Activated T-cell treated with anti-CD3 and anti-CD28 coated beads, Interleukin-2, amount 50 U/mL, for 72 hours (primary cell): ENCODE results near the gene PMEPA1. TPM values are rescaled to one million over a fixed set of nuclear protein-coding genes. Genes with fewer than 3 reads are reported as not detected.

Experiments used
- ATAC-seq, 2 donors: fragments of 150-1000 bp; cut with Tn5 transposase; replicated peaks in 1 of 2; 2 replicates each; pipeline ENCODE4 v1.10.0; 2021; ENCODE audit warnings: moderate library complexity in 2 of 2, mild to moderate bottlenecking in 1 of 2
- DNase-seq, 2 donors: peaks; one replicate each; pipeline ENCODE4 v3.0.0; 2021 to 2022; ENCODE audit warnings: mixed read lengths in 1 of 2
- H3K27ac Mint-ChIP-seq: one replicate; pipeline ENCODE4 v1.8.0; 2022; ENCODE audit warnings: mild to moderate bottlenecking, moderate library complexity, mixed read lengths
- H3K27me3 Mint-ChIP-seq: one replicate; pipeline ENCODE4 v1.8.0; 2022; ENCODE audit warnings: low read depth, mixed read lengths
- H3K36me3 Mint-ChIP-seq, 2 donors: one replicate each; pipeline ENCODE4 v1.8.0; 2022; ENCODE audit warnings: mixed read lengths in 2 of 2, mild to moderate bottlenecking in 1 of 2; ENCODE audit not compliant: insufficient read depth in 2 of 2
- H3K4me1 Mint-ChIP-seq: one replicate; pipeline ENCODE4 v1.8.0; 2022; ENCODE audit warnings: low read depth, mixed read lengths
- H3K4me3 Mint-ChIP-seq, 2 donors: one replicate each; pipeline ENCODE4 v1.8.0; 2022; ENCODE audit warnings: mild to moderate bottlenecking in 2 of 2, mixed read lengths in 2 of 2, moderate library complexity in 2 of 2
- H3K9me3 Mint-ChIP-seq, 2 donors: one replicate each; pipeline ENCODE4 v1.8.0; 2022; ENCODE audit warnings: mixed read lengths in 2 of 2
- total RNA-seq, 2 donors: library from RNA; stranded (reverse); gene quantifications; one replicate each; pipeline ENCODE4 v1.2.3, GENCODE V29; 2022

PMEPA1 gene
- total RNA-seq, 2 donors from 2014 or later: 4.3 to 4.6 TPM

DNA sequence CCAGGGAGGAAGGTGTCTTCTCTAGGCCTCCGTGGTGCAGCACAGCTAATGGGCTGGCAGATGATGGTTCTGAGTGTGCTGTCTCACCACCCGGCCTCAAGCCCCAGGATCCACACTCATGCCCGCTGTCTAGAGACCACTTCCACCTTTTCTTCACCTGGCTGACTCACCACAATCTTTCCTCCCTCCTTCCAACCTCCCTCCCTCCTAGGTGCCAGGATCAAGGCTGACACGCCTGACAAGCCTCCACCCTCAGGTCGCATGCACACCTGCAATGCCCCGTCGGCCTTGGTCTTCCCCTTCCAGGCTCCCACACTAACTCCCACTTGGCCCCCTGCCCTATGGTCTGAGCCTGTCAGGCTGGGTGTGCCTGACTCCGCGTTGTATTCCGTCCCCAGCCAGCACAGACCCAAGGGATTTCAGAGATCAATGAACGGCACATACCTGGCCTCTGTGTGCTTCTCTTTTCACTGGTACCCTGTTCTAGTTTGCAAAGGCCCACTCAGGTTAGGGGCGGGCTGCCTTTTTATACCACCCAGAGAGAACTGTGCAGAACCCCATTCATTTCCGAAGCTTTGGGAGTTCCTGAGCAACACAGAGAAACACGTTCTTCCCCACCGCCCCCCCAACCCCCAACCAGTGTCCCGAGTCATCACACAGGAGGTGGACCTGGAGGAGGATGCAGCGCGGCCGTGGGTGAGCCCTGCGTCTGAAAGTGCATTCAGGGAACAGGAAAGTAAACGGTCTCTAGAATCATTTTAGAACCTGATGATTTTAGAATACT lies 39.3 kb downstream of the PMEPA1 start:
- no peaks in the 10 kb centered on the region for H3K27me3 Mint-ChIP-seq
- H3K36me3 Mint-ChIP-seq: no peaks in the 10 kb centered on the region
- no peak overlapping the region for H3K4me3 Mint-ChIP-seq
- ATAC-seq: no peak
- no peak for DNase-seq
- no peak overlapping the region for H3K27ac Mint-ChIP-seq
- H3K4me1 Mint-ChIP-seq: peaks cover 4% of the 10 kb centered on the region
- H3K9me3 Mint-ChIP-seq: no peaks in the 10 kb centered on the region

DNA sequence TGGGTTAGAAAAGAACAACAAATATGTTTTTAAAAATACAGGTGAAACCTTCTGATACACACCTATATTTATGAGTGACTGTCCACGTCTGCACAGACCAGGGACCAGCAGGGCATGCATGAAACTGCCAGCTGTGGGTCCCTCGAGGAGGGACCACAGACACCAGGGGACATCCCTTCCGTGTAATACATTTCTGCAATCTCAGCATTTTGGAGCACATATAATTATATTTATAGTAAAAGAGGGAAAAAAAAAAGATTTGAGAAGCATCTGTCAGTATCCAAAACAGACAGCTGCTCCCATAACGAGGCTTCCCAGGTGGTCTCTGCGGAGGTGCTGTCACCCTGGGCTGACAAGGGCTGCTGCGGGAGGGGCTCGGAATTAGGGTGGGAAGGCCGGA lies 40.2 kb downstream of the PMEPA1 start:
- Mint-ChIP-seq H3K4me3 (no peak overlapping the region), H3K27ac (no peak overlapping the region), H3K27me3 (no peaks in the 10 kb centered on the region), H3K4me1 (peaks cover 4% of the 10 kb centered on the region), H3K9me3 (no peaks in the 10 kb centered on the region), H3K36me3 (no peaks in the 10 kb centered on the region)
- DNase-seq (no peak), ATAC-seq (no peak)

DNA sequence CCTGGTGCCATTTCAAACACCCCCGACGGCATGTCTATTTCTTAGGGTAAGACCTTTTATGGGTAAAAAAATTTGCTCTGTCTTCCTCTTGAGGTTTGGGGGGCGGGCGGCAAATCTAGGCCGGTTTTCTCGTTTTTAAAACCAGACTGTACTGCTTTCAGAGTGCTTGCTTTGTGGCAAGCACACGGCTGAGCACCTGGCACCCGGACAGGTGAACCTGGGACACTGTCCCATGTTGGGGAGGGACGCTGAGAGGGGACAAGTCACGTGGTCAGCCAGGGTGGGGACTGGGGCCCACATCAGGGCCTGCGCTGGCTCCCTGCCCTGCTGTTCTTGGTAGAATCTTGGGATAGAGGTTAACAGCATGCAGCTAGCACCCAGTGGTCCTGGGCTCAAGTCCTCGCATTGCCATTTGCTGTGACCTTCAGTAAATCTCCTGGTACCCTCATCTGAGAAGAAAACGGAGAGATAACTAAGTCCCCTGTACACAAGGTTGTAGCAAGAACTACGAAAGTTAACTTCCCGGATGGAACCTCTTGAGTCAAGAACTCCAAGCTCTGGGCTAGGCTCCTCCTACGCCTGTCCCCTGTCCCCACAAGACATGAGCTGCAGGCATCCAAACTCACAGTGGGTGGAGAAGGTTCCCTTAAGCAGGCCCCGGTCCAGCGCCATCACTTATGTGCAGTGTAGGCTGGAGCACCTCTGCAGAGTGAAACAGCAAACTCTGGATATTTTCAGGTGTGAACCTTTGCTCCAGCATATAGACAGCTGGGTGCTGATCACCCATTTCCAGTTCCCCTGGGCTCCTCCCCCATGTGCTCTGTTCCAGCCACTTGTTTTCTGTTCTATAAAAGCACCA lies 41.7 kb downstream of the PMEPA1 start:
- H3K4me3 Mint-ChIP-seq: no peak overlapping the region

DNA sequence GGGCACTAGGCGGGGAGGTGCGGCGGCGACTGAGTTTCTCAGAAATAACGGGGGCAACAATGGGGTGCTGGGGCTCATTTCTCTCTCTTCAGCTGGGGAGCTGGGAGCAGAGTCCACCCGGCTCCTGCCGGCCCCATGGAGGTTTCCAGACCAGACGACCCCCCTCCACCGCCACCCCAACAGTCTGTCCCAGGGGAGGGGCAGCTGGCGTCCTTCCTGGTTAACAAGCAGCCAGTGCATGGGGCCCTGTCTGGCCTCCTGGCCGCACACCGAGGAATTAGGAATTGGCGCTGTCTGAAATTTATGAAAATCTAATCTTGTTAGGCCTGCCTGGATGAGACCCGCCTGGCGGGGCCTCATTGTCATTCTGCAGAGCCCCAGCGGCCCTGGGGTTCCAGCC lies 42.4 kb downstream of the PMEPA1 start:
- H3K4me3 Mint-ChIP-seq: no peak overlapping the region
- H3K27ac Mint-ChIP-seq: no peak overlapping the region
- no peaks in the 10 kb centered on the region for H3K36me3 Mint-ChIP-seq

More for the DNA sequence above, 41.7 kb downstream of the PMEPA1 start:
- Mint-ChIP-seq H3K9me3 (no peaks in the 10 kb centered on the region), H3K36me3 (no peaks in the 10 kb centered on the region), H3K4me1 (peaks cover 4% of the 10 kb centered on the region), H3K27ac (no peak overlapping the region), H3K27me3 (no peaks in the 10 kb centered on the region)
- DNase-seq (no peak), ATAC-seq (no peak)

DNA sequence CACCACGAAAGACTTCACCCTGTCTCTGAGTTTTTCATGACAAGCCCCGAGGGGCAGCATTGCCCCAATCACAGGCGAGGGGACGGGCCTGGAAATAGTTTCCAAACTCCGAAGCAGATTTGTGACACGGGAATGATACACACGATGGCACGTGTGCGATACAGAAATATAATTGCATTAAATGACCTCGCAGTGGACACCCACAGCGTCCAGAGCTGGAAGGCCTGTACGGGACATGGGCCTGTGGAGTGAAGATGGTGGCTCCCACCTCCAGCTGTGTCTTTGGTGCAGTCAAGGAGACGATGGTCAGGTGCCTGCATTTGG lies 43.0 kb downstream of the PMEPA1 start:
- H3K4me3 Mint-ChIP-seq: no peak overlapping the region
- H3K27ac Mint-ChIP-seq: no peak overlapping the region
- H3K36me3 Mint-ChIP-seq: no peaks in the 10 kb centered on the region
- no peaks in the 10 kb centered on the region for H3K27me3 Mint-ChIP-seq
- no peak for ATAC-seq
- DNase-seq: no peak
- peaks cover under 1% of the 10 kb centered on the region for H3K4me1 Mint-ChIP-seq
- H3K9me3 Mint-ChIP-seq: no peaks in the 10 kb centered on the region

More for the DNA sequence above, 42.4 kb downstream of the PMEPA1 start:
- ATAC-seq (no peak), DNase-seq (no peak)
- Mint-ChIP-seq H3K9me3 (no peaks in the 10 kb centered on the region), H3K4me1 (peaks cover 4% of the 10 kb centered on the region), H3K27me3 (no peaks in the 10 kb centered on the region)

DNA sequence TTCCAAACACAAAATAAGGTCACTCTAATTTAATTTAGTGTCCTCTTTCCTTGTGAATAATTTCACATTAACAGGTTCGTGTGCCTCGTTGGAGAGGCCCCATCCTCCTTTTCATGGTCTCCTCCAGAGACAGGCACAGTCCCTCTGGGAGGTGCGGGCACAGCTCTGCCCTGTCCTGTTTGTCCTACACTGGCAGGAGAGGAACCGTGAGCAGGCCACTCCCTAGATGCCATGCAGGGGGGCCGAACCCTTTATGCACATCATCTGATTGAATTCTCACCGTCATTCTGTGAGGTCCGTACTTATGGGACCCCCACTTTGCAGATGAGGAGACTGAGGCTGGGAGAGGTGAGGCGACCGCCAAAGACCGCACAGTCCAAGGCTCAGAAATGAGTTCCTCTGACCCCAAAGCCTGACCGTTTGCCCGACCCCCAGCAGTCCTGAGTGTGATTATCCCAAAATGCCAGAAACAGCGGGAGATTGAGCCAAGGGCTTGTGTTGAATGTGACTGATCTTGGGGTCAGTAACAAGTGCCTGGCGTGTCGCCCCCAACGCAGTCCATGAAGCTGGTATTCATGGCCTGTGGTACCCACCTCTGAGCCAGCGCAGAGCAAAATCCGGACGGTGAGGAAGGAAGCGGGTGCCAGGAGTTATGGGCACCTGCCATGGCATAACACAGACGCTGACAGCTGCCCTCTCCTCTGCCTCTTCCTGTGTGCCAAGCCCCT lies 43.5 kb downstream of the PMEPA1 start:
- Mint-ChIP-seq H3K27me3 (no peaks in the 10 kb centered on the region), H3K27ac (no peak overlapping the region), H3K4me3 (no peak overlapping the region), H3K36me3 (no peaks in the 10 kb centered on the region), H3K9me3 (no peaks in the 10 kb centered on the region), H3K4me1 (no peaks in the 10 kb centered on the region)
- no peak for ATAC-seq
- no peak for DNase-seq

DNA sequence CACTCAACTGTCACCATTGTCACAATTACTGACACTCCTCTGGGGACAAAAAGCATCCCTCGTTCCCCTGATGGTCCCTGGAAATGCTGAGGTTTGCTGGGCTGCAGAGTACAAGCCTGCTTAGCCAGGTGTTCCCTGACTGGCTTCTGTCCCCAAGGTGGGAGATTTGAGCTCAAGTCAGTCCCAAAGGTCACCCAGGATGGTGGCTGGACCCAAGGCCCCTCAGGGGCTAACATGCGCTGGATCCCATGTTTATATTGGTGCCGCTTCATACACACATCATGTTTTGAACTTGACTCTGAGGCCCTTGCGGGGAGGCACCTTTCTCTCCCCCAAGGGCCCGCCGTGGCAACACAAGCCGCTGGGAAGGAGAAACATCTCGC lies 44.2 kb downstream of the PMEPA1 start:
- H3K27ac Mint-ChIP-seq: no peak overlapping the region
- H3K4me3 Mint-ChIP-seq: no peak overlapping the region
- H3K9me3 Mint-ChIP-seq: peaks cover 0 to 2% of the 10 kb centered on the region in 2 donors
- H3K36me3 Mint-ChIP-seq: no peaks in the 10 kb centered on the region
- ATAC-seq (no peak), DNase-seq (no peak)
- H3K4me1 Mint-ChIP-seq: no peaks in the 10 kb centered on the region
- H3K27me3 Mint-ChIP-seq: no peaks in the 10 kb centered on the region

DNA sequence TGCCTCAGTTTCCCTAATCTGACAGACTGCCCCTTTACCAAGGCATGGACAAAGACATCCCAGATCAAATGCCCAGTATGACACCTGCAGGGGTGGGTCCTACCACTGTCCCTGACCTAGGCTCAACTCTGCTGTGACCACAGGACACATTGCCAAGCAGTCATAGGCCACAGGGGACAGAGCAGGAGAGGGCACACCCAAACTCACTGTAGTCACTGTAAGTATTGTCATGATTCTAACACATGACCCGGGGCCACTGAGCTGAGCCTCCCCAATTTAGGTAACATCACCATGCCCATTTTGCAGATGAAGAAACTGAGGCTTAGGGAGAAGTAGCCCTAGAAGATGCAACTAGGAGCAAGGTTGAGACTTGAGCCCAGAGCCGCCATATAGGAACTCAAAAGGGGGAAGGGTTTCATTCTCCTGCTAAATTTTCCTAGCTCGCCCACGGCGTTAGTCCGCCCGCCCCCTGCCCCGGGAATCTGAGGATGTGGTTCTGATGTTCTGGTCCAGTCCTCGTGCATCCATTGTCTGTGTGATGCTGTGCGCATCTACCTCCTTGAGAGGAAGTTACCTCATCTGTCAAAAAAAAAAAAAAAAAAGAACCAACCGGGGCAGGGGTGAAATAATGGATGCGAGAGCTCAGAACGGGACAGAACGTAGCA lies 44.8 kb downstream of the PMEPA1 start:
- no peaks in the 10 kb centered on the region for H3K36me3 Mint-ChIP-seq
- H3K4me3 Mint-ChIP-seq: no peak overlapping the region
- H3K27me3 Mint-ChIP-seq: no peaks in the 10 kb centered on the region
- DNase-seq (no peak), ATAC-seq (no peak)
- peaks cover 0 to 2% of the 10 kb centered on the region in 2 donors for H3K9me3 Mint-ChIP-seq
- H3K4me1 Mint-ChIP-seq: no peaks in the 10 kb centered on the region
- no peak overlapping the region for H3K27ac Mint-ChIP-seq

DNA sequence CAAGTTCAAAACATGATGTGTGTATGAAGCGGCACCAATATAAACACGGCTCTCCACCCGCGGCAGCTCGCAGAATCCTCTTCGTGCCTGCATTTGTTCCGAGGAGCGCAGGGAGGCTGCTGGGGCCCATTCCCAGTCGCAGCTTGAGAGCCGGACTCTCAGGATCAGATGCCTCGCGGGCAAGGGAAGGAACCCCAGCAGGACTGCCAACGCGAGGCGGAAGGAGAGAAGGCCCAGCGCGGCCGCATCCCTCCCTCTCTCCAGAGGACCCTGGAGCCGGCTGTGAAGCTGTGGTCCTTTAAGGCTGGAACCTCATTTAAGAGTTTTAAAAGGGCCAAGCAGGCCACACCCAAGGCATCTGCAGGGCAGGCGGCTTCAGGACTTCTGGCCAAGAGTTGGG lies 45.3 kb downstream of the PMEPA1 start:
- ATAC-seq (no peak), DNase-seq (no peak)
- Mint-ChIP-seq H3K27ac (no peak overlapping the region), H3K9me3 (peaks cover 0 to 2% of the 10 kb centered on the region in 2 donors), H3K27me3 (no peaks in the 10 kb centered on the region), H3K4me1 (no peaks in the 10 kb centered on the region), H3K4me3 (no peak overlapping the region), H3K36me3 (no peaks in the 10 kb centered on the region)

DNA sequence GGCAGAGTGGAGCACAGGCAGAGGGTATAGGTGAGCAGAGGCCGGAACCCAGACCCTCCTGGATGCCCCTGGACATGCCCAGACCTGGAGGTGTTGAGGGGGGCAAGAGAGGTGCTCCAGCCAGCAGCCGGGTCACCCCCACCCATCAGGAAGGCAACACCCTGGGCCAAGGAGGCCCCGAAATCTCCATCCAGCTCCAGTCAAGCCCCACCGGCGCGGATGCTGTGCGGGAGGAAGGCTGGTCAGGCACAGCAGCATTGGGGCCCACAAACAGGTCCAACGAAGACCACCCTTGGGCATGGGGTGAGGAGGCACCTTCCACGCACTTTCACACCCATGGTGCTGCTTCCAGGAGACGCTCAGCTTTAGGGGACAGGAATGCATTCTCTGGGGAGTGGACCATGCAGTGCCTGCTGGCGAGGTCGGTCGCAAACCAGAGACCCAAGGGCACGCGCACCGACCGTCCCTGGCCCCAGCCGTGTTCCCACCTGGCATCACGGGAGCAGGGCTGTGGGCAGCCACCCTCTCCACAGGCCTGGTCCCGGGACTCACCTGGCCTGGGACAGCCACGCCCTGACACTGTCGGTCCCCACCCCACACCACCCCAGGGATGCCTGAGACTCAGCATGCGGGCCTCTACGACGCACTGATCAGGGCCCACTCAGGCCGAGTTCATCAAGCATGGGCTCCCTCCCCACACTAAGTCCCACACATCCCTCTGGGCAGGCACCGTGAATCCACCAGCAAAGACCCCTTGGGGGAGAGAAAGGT lies 45.9 kb downstream of the PMEPA1 start:
- Mint-ChIP-seq H3K27me3 (no peaks in the 10 kb centered on the region), H3K4me1 (no peaks in the 10 kb centered on the region), H3K27ac (no peak overlapping the region), H3K4me3 (no peak overlapping the region), H3K9me3 (peaks cover 0 to 2% of the 10 kb centered on the region in 2 donors), H3K36me3 (no peaks in the 10 kb centered on the region)
- ATAC-seq: no peak
- DNase-seq: no peak

DNA sequence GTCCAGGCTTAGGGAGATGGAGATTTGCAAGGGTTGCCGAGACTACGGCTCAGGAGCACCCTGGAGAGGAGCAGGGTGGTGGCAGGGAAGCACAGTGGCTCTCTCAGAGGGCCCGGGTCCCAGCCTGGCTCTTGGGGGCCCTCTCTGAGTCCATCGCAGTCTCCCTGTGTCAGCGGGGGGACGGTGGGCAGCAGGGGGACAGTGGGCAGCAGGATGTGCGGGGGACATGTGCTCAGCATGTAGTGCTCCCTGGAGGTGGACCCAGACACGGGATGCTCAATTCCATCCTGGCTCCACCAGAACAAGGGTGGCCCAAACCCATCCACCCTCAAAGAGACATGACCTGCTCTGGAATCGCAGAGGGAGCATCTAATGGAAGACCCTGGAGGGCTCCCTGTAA lies 46.6 kb downstream of the PMEPA1 start:
- no peak overlapping the region for H3K27ac Mint-ChIP-seq
- ATAC-seq (no peak), DNase-seq (no peak)
- H3K36me3 Mint-ChIP-seq: no peaks in the 10 kb centered on the region
- no peak overlapping the region for H3K4me3 Mint-ChIP-seq
- peaks cover 3% of the 10 kb centered on the region for H3K4me1 Mint-ChIP-seq
- no peaks in the 10 kb centered on the region for H3K27me3 Mint-ChIP-seq
- H3K9me3 Mint-ChIP-seq: peaks cover 0 to 2% of the 10 kb centered on the region in 2 donors

DNA sequence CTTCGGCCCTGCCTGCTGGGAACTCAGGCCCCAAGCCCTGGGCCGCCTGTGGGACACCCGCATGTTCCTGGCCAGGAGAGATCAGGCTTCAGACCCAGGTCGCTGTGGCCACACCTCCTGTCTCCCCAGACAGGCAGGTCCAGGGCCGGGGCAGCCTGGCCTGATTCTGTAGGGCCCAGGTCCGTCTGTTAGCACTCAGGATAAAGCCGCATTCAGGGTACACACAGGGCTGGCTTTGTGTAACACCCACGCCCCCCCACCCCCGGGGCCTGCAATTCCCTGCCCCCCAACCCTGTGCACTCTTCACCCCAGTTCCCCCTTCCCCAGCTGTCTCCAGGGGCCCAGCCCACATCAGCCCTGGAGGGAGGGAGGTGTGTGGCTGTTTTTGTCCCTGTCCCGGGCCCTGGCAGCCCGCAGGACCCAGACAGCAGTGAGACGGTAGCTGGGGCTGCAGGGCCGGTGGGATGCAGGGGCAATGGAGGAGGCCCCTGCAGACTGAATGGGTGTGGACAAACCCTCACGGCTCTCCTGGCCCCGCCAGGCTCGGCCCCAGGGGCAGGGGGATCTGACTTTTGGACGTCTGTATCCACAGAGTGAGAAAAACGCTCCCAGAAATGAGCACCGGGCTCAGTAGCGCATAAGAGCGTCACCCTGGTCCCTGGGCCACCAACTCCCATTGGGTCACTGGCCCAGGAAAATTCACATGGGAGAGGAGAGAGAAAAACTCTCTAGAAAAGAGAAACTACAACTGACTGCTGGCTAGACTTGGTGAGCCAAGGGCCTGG lies 47.2 kb downstream of the PMEPA1 start:
- H3K4me1 Mint-ChIP-seq: peaks cover 9% of the 10 kb centered on the region
- no peak for ATAC-seq
- no peak overlapping the region for H3K27ac Mint-ChIP-seq
- no peaks in the 10 kb centered on the region for H3K36me3 Mint-ChIP-seq
- no peaks in the 10 kb centered on the region for H3K27me3 Mint-ChIP-seq
- peaks cover 0 to 2% of the 10 kb centered on the region in 2 donors for H3K9me3 Mint-ChIP-seq
- no peak for DNase-seq
- no peak overlapping the region for H3K4me3 Mint-ChIP-seq
